Ishikawa (cell line): ENCODE results near the gene PTGIR.

Source experiments
- CEBPB ChIP-seq: IDR thresholded peaks from 2 replicates; pipeline ENCODE4 v1.6.1; 2012
- CREB1 ChIP-seq: IDR thresholded peaks from 2 replicates; pipeline ENCODE4 v1.6.1; 2012; ENCODE audit warnings: low read depth
- EGR1 ChIP-seq: IDR thresholded peaks from 2 replicates; pipeline ENCODE4 v1.6.1; 2012
- EP300 ChIP-seq: IDR thresholded peaks from 2 replicates; pipeline ENCODE4 v1.6.1; 2012; ENCODE audit warnings: borderline replicate concordance
- FOXM1 ChIP-seq: IDR thresholded peaks from 2 replicates; pipeline ENCODE4 v1.6.1; 2012; ENCODE audit warnings: low read depth, borderline replicate concordance
- NFIC ChIP-seq: IDR thresholded peaks from 2 replicates; pipeline ENCODE4 v1.6.1; 2012
- RAD21 ChIP-seq: IDR thresholded peaks from 2 replicates; pipeline ENCODE4 v1.6.1; 2012; ENCODE audit warnings: low read depth
- TAF1 ChIP-seq: IDR thresholded peaks from 2 replicates; pipeline ENCODE4 v1.6.1; 2012; ENCODE audit warnings: low read depth, mild to moderate bottlenecking
- TCF12 ChIP-seq: IDR thresholded peaks from 2 replicates; pipeline ENCODE4 v1.6.1; 2012; ENCODE audit warnings: low read depth
- TEAD4 ChIP-seq: IDR thresholded peaks from 2 replicates; pipeline ENCODE4 v1.6.1; 2012
- YY1 ChIP-seq: IDR thresholded peaks from 2 replicates; pipeline ENCODE4 v1.6.1; 2012; ENCODE audit warnings: low read depth
- ZBTB7A ChIP-seq: IDR thresholded peaks from 2 replicates; pipeline ENCODE4 v1.6.1; 2012; ENCODE audit warnings: low read depth
- TF ChIP-seq, protein P1 (sequence below): IDR thresholded peaks from 2 replicates; pipeline ENCODE4 v1.6.1; 2012; ENCODE audit warnings: low read depth, mild to moderate bottlenecking
- TF ChIP-seq, protein P2 (sequence below): IDR thresholded peaks from 2 replicates; pipeline ENCODE4 v1.6.1; 2012
- TF ChIP-seq, protein P3 (sequence below): IDR thresholded peaks from 2 replicates; pipeline ENCODE4 v1.6.1; 2012

The PTGIR gene, protein sequence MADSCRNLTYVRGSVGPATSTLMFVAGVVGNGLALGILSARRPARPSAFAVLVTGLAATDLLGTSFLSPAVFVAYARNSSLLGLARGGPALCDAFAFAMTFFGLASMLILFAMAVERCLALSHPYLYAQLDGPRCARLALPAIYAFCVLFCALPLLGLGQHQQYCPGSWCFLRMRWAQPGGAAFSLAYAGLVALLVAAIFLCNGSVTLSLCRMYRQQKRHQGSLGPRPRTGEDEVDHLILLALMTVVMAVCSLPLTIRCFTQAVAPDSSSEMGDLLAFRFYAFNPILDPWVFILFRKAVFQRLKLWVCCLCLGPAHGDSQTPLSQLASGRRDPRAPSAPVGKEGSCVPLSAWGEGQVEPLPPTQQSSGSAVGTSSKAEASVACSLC

DNA sequence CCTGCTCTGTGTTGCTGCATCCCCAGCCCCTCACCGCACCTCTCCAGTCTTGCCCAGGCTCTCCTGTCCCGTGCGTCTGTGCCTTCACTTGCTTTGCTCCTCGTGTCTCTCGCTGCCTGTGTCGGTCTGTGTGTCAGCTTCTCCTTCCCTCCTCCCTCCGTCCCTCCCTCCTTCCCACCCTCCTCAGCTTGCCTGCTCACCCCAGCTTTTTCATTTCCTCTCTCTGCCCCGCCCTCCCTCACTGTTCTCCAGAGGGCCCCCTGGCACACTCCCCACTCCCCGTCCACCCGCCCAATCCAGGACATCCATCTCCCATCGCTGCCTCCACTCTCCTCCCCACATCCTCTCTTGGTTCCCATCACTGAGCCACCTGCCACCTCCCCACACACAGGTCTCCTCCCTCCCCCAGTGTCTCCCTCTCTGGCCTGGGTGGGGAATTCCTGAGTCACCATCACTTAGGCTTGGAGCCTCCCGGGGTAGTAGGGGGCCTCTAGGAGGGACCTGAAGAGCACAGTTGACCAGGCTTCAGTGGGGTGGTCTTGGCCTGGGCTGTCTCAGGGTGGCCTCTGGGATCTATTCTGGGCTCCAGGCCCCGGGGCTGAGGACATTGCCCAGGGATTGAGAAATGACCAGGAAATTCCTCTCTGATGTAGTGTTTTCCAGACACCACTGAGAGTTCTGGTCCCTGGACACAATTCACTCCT lies at the start of gene PTGIR:
Gene PTGIR, minus strand, starts transcription at position 132 of the 704 bp plus-strand sequence. CDS start 864 bp downstream, outside the sequence.
- TF ChIP-seq RAD21 = no peak
- no peak for TF ChIP-seq FOXM1
- no peak for TF ChIP-seq TEAD4
- TF ChIP-seq YY1 = no peak
- TF ChIP-seq EP300 = no peak
- TF ChIP-seq ZBTB7A = no peak
- TF ChIP-seq, protein P1, sequence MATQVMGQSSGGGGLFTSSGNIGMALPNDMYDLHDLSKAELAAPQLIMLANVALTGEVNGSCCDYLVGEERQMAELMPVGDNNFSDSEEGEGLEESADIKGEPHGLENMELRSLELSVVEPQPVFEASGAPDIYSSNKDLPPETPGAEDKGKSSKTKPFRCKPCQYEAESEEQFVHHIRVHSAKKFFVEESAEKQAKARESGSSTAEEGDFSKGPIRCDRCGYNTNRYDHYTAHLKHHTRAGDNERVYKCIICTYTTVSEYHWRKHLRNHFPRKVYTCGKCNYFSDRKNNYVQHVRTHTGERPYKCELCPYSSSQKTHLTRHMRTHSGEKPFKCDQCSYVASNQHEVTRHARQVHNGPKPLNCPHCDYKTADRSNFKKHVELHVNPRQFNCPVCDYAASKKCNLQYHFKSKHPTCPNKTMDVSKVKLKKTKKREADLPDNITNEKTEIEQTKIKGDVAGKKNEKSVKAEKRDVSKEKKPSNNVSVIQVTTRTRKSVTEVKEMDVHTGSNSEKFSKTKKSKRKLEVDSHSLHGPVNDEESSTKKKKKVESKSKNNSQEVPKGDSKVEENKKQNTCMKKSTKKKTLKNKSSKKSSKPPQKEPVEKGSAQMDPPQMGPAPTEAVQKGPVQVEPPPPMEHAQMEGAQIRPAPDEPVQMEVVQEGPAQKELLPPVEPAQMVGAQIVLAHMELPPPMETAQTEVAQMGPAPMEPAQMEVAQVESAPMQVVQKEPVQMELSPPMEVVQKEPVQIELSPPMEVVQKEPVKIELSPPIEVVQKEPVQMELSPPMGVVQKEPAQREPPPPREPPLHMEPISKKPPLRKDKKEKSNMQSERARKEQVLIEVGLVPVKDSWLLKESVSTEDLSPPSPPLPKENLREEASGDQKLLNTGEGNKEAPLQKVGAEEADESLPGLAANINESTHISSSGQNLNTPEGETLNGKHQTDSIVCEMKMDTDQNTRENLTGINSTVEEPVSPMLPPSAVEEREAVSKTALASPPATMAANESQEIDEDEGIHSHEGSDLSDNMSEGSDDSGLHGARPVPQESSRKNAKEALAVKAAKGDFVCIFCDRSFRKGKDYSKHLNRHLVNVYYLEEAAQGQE = no peak
- no peak for TF ChIP-seq EGR1
- TF ChIP-seq, protein P2, sequence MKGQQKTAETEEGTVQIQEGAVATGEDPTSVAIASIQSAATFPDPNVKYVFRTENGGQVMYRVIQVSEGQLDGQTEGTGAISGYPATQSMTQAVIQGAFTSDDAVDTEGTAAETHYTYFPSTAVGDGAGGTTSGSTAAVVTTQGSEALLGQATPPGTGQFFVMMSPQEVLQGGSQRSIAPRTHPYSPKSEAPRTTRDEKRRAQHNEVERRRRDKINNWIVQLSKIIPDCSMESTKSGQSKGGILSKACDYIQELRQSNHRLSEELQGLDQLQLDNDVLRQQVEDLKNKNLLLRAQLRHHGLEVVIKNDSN = no peak
- TF ChIP-seq TAF1 = no peak
- no peak for TF ChIP-seq CEBPB
- no peak for TF ChIP-seq CREB1
- TF ChIP-seq TCF12 = no peak

DNA sequence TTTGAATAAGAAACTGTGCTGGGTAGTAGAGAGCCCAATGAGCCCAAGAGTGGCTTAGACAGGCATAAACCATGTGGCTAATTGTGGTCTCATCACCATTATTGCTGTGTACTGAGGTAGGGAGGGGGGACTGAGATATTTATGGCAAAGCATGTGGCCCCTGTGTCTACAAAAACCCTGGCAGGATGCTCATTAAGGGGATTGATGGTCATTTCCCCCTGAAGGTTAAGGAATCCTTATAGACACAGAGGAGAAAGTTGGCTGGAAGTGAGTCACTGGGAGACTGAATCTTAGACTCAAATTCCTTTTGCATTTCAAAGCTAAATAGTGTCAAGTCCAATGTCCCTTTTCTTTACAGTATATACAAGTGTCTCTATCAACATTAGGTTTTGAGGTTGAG lies 45.9 kb upstream of the PTGIR start:
- TF ChIP-seq RAD21 (no peak), EP300 (no peak), ZBTB7A (no peak), CEBPB (no peak), CREB1 (no peak), YY1 (no peak), TCF12 (no peak), TAF1 (no peak), NFIC (no peak), FOXM1 (no peak), TEAD4 (no peak), EGR1 (no peak)
- TF ChIP-seq, protein P2 = no peak
- TF ChIP-seq, protein P3, sequence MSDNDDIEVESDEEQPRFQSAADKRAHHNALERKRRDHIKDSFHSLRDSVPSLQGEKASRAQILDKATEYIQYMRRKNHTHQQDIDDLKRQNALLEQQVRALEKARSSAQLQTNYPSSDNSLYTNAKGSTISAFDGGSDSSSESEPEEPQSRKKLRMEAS = no peak
- TF ChIP-seq, protein P1 = no peak

DNA sequence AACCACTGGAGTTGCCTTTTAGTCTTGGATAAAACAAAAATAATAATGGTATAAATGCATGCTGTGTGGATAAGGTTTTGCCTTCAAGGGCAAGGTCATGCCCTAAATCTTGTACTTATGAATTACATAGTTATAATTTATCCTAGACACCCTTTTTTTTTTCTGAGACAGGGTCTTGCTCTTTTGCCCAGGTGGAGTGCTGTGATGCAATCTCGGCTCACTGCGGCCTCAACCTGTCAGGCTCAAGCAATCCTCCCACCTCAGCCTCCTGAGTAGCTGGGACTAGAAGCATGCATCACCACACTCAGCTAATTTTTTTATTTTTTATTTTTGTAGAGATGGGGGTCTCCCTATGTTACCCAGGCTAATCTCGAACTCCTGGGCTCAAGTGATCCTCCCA lies 43.8 kb upstream of the PTGIR start:
- TF ChIP-seq RAD21 (no peak), TAF1 (no peak), TCF12 (no peak), EGR1 (no peak), TEAD4 (no peak), FOXM1 (no peak), EP300 (no peak), YY1 (no peak), ZBTB7A (no peak), NFIC (no peak), CREB1 (no peak), CEBPB (no peak)
- TF ChIP-seq, protein P3 = no peak
- TF ChIP-seq, protein P1 = no peak
- TF ChIP-seq, protein P2 = no peak
